Panc1 (cell line): ENCODE results near the gene IGSF3. TPM values are rescaled to one million over a fixed set of nuclear protein-coding genes. Genes with fewer than 3 reads are reported as not detected.
A peak's percentile ranks its signal among the peaks of the same experiment; 100 is the strongest.

Source experiments
- ATAC-seq: fragments of 200-7000 bp; cut with Tn5 transposase; 2 replicates; pipeline ENCODE4 v1.9.1; 2020; ENCODE audit warnings: mild to moderate bottlenecking, moderate library complexity
- BruUV-seq: library from RNA; stranded (reverse); fragments of 400-500 nt; replicated peaks from 2 replicates; lab custom pipeline; 2021; lab: Mats Ljungman, UMichigan
- CTCF ChIA-PET: fragments of 300-600 bp; sonication (Branson Sonifier 250); formaldehyde crosslinking; loops from one replicate; lab custom pipeline; 2022; ENCODE audit warnings: antibody characterized with exemption; lab: Charles Lee
- POLR2A ChIA-PET: fragments of 300-600 bp; sonication (Branson Sonifier 250); formaldehyde crosslinking; loops from one replicate; lab custom pipeline; 2022; ENCODE audit warnings: antibody characterized with exemption; lab: Charles Lee
- DNase-seq: peaks from one replicate; pipeline ENCODE4 v3.0.0-alpha.2; 2010; ENCODE audit warnings: low read depth, low spot score
- H3K27ac ChIP-seq: 2 replicates; pipeline ENCODE4 v1.5.1; 2011; ENCODE audit warnings: mild to moderate bottlenecking, low read length, inconsistent platforms
- H3K27me3 ChIP-seq: fragments of 200-500 bp; sonication (Bioruptor generic); 2 replicates; pipeline ENCODE4 v1.6.0; 2014; ENCODE audit warnings: low read length, inconsistent platforms; ENCODE audit not compliant: control insufficient read depth, insufficient read depth
- H3K36me3 ChIP-seq: fragments of 200-500 bp; sonication (Bioruptor generic); 2 replicates; pipeline ENCODE4 v1.5.1; 2014; ENCODE audit warnings: inconsistent platforms, mild to moderate bottlenecking, low read length, moderate library complexity; ENCODE audit not compliant: control insufficient read depth, insufficient read depth
- H3K4me1 ChIP-seq: 2 replicates; pipeline ENCODE4 v1.5.1; 2011; ENCODE audit warnings: inconsistent platforms, mild to moderate bottlenecking, low read length, moderate library complexity; ENCODE audit not compliant: control insufficient read depth, insufficient read depth
- H3K4me3 ChIP-seq, 2 experiments: 2 replicates each; pipeline ENCODE4 v1.5.1; 2011 to 2012; ENCODE audit warnings: low read depth in 2 of 2, low read length in 2 of 2, mild to moderate bottlenecking in 2 of 2, inconsistent platforms in 1 of 2, moderate library complexity in 1 of 2
- H3K9me3 ChIP-seq: fragments of 200-500 bp; sonication (Bioruptor generic); 2 replicates; pipeline ENCODE4 v1.5.1; 2014; ENCODE audit warnings: low read depth, mild to moderate bottlenecking, inconsistent platforms, low read length, moderate library complexity; ENCODE audit not compliant: control insufficient read depth, insufficient read depth
- CTCF ChIP-seq: fragments of 450-650 bp; IDR thresholded peaks from 2 replicates; pipeline ENCODE4 v1.5.1; 2017; ENCODE audit warnings: mild to moderate bottlenecking
- POLR2AphosphoS5 ChIP-seq: IDR thresholded peaks from 2 replicates; pipeline ENCODE4 v1.6.1; 2012; ENCODE audit warnings: mild to moderate bottlenecking, low read depth, low read length, moderate library complexity
- REST ChIP-seq, 2 experiments: IDR thresholded peaks; 2 replicates each; pipeline ENCODE4 v1.6.1; 2011 to 2012; ENCODE audit warnings: low read depth in 2 of 2, control low read depth in 1 of 2, low read length in 1 of 2, mild to moderate bottlenecking in 1 of 2, moderate library complexity in 1 of 2; ENCODE audit not compliant: insufficient read depth in 1 of 2
- SIN3A ChIP-seq: IDR thresholded peaks from 2 replicates; pipeline ENCODE4 v1.6.1; 2012; ENCODE audit warnings: low read depth, mild to moderate bottlenecking, low read length, moderate library complexity, borderline replicate concordance; ENCODE audit not compliant: insufficient read depth
- TCF7L2 ChIP-seq: IDR thresholded peaks from 2 replicates; pipeline ENCODE4 v1.6.1; 2011; ENCODE audit warnings: mild to moderate bottlenecking, low read depth, low read length, inconsistent platforms
- in situ Hi-C: cut with HindIII; loops from 2 replicates; pipeline ENCODE4 v1.10.0; 2016; ENCODE audit warnings: low sequenced_read_pairs, low pct_unique_long_range_greater_than_20kb
- intact Hi-C: fragments of 100-400 bp; cut with micrococcal nuclease; formaldehyde crosslinking; loops from one replicate; pipeline ENCODE4 v1.10.0; 2022; ENCODE audit not compliant: unreplicated experiment
- total RNA-seq: library from RNA; stranded (reverse); gene quantifications from one replicate; pipeline ENCODE4 v1.2.1, GENCODE V29; 2021; ENCODE audit not compliant: unreplicated experiment

The IGSF3 gene
- total RNA-seq, 1 experiment from 2014 or later, result 9.3 TPM

GRCh38 chr1:116572099-116572498 is 95.4 kb downstream of the IGSF3 start:
- ATAC-seq (no peak), DNase-seq (no peak)
- TF ChIP-seq REST (IDR thresholded peaks at IDR 0.05; ENCODE audit: insufficient read depth in 1 of 2, low read depth in 2 of 2, low read length in 1 of 2), result no peak
- no peak for TF ChIP-seq CTCF
- no peak for TF ChIP-seq SIN3A
- no peak for TF ChIP-seq POLR2AphosphoS5
- no peak for TF ChIP-seq TCF7L2
- no TSS peak for BruUV-seq
- H3K4me1 ChIP-seq, result no peaks in the 10 kb centered on the region
- H3K4me3 ChIP-seq, result no peak overlapping the region
- CTCF ChIA-PET, result no interaction called here
- intact Hi-C loops, result no loop called here
- H3K9me3 ChIP-seq, result no peaks in the 10 kb centered on the region
- in situ Hi-C loops, result no loop called here
- no peaks in the 10 kb centered on the region for H3K36me3 ChIP-seq
- POLR2A ChIA-PET, result no interaction called here
- H3K27ac ChIP-seq, result no peak overlapping the region
- no peaks in the 10 kb centered on the region for H3K27me3 ChIP-seq

GRCh38 chr1:116571215-116571919 is 96.2 kb downstream of the IGSF3 start:
- Histone ChIP-seq H3K4me1 (no peaks in the 10 kb centered on the region), H3K9me3 (no peaks in the 10 kb centered on the region), H3K36me3 (no peaks in the 10 kb centered on the region), H3K4me3 (peak overlapping the region; percentile 73), H3K27me3 (no peaks in the 10 kb centered on the region), H3K27ac (peak overlapping the region; percentile 78)
- ChIA-PET POLR2A (no interaction called here), CTCF (no interaction called here)
- in situ Hi-C loops, result no loop called here
- no peak for TF ChIP-seq SIN3A
- TF ChIP-seq CTCF, result no peak
- no peak for TF ChIP-seq POLR2AphosphoS5
- no peak for TF ChIP-seq REST (IDR thresholded peaks at IDR 0.05; ENCODE audit: insufficient read depth in 1 of 2, low read depth in 2 of 2, low read length in 1 of 2)
- TF ChIP-seq TCF7L2, result no peak
- no TSS peak for BruUV-seq
- ATAC-seq (no peak), DNase-seq (no peak)
- intact Hi-C loops, result no loop called here
